ENCODE measurements around the gene TMEM63B.

GRCh38 chr6:44078219-44078826 lies 49.0 kb upstream of the TMEM63B start:
- TF ChIP-seq POLR2AphosphoS5 (IDR thresholded peaks at IDR 0.05) (no peak), CTCF (IDR thresholded peaks at IDR 0.05) (no peak)
